CD4-positive, alpha-beta memory T cell (primary cell): ENCODE results near the gene CD200R1. TPM values are rescaled to one million over a fixed set of nuclear protein-coding genes. Genes with fewer than 3 reads are reported as not detected.

Experiments used
- CTCF ChIA-PET: fragments of 350-600 bp; sonication (Branson Sonifier 250); formaldehyde crosslinking; loops from one replicate; lab custom pipeline; 2021; ENCODE audit warnings: inconsistent platforms; ENCODE audit not compliant: partially characterized antibody; lab: Charles Lee
- POLR2A ChIA-PET: fragments of 350-600 bp; sonication (Branson Sonifier 250); formaldehyde crosslinking; loops from one replicate; lab custom pipeline; 2021; ENCODE audit not compliant: partially characterized antibody; lab: Charles Lee
- DNase-seq, 5 donors: peaks; one replicate each; pipeline versions ENCODE4 v3.0.0 to v3.0.0-alpha.2; 2020 to 2022; ENCODE audit warnings: mixed read lengths in 1 of 5
- H3K27ac ChIP-seq: one replicate; pipeline ENCODE4 v1.7.0; 2013; ENCODE audit warnings: low read depth, low read length
- H3K27me3 ChIP-seq: 2 replicates; pipeline ENCODE4 v1.7.0; 2013; ENCODE audit warnings: mild to moderate bottlenecking, low read length, moderate library complexity; ENCODE audit not compliant: insufficient read depth
- H3K36me3 ChIP-seq: 2 replicates; pipeline ENCODE4 v1.7.0; 2013; ENCODE audit warnings: mild to moderate bottlenecking, low read length, moderate library complexity; ENCODE audit not compliant: insufficient read depth
- H3K4me1 ChIP-seq: 2 replicates; pipeline ENCODE4 v1.7.0; 2013; ENCODE audit warnings: mild to moderate bottlenecking, low read length, moderate library complexity; ENCODE audit not compliant: insufficient read depth
- H3K4me3 ChIP-seq, 2 donors: one replicate each; pipeline ENCODE4 v1.7.0; 2013; ENCODE audit warnings: low read length in 2 of 2, mild to moderate bottlenecking in 1 of 2
- H3K9me3 ChIP-seq, 2 donors: one replicate each; pipeline ENCODE4 v1.7.0; 2013; ENCODE audit warnings: low read length in 2 of 2, control low read depth in 1 of 2; ENCODE audit not compliant: control insufficient read depth in 1 of 2
- H3K27ac Mint-ChIP-seq, 7 donors: one replicate each; pipeline ENCODE4 v1.8.0; 2020 to 2021; ENCODE audit warnings: mixed read lengths in 7 of 7, mild to moderate bottlenecking in 6 of 7, inconsistent platforms in 3 of 7, moderate library complexity in 3 of 7
- H3K27me3 Mint-ChIP-seq, 2 donors: one replicate each; pipeline ENCODE4 v1.8.0; 2020 to 2021; ENCODE audit warnings: mixed read lengths in 2 of 2
- H3K36me3 Mint-ChIP-seq, 2 donors: one replicate each; pipeline ENCODE4 v1.8.0; 2020 to 2021; ENCODE audit warnings: mixed read lengths in 2 of 2, inconsistent platforms in 1 of 2, mild to moderate bottlenecking in 1 of 2
- H3K4me1 Mint-ChIP-seq, 4 donors: one replicate each; pipeline ENCODE4 v1.8.0; 2020 to 2021; ENCODE audit warnings: mixed read lengths in 4 of 4, mild to moderate bottlenecking in 1 of 4
- H3K4me3 Mint-ChIP-seq, 8 donors: one replicate each; pipeline ENCODE4 v1.8.0; 2020 to 2021; ENCODE audit warnings: mixed read lengths in 8 of 8, mild to moderate bottlenecking in 7 of 8, moderate library complexity in 6 of 8, inconsistent platforms in 3 of 8
- H3K9me3 Mint-ChIP-seq, 8 donors: one replicate each; pipeline ENCODE4 v1.8.0; 2020 to 2021; ENCODE audit warnings: mixed read lengths in 8 of 8, mild to moderate bottlenecking in 5 of 8, inconsistent platforms in 3 of 8, moderate library complexity in 1 of 8
- intact Hi-C: fragments of 100-400 bp; cut with micrococcal nuclease; formaldehyde crosslinking; loops from one replicate; pipeline ENCODE4 v1.15.1; 2023
- polyA plus RNA-seq, 2 donors: library from polyadenylated mRNA; unstranded; fragments of 300-500 nt; fragmentation: Illumina TruSeq; gene quantifications; one replicate each; pipeline ENCODE4 v1.2.3, GENCODE V29; 2021
- total RNA-seq, 2 experiments: library from RNA; stranded (reverse); gene quantifications; one replicate each; pipeline ENCODE4 v1.2.3, GENCODE V29; 2021

CD200R1 gene, protein sequence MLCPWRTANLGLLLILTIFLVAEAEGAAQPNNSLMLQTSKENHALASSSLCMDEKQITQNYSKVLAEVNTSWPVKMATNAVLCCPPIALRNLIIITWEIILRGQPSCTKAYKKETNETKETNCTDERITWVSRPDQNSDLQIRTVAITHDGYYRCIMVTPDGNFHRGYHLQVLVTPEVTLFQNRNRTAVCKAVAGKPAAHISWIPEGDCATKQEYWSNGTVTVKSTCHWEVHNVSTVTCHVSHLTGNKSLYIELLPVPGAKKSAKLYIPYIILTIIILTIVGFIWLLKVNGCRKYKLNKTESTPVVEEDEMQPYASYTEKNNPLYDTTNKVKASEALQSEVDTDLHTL
- total RNA-seq (10 to 100 TPM; 29.2 to 30.1 TPM), polyA plus RNA-seq (10 to 100 TPM; 22.6 to 27.6 TPM)

DNA sequence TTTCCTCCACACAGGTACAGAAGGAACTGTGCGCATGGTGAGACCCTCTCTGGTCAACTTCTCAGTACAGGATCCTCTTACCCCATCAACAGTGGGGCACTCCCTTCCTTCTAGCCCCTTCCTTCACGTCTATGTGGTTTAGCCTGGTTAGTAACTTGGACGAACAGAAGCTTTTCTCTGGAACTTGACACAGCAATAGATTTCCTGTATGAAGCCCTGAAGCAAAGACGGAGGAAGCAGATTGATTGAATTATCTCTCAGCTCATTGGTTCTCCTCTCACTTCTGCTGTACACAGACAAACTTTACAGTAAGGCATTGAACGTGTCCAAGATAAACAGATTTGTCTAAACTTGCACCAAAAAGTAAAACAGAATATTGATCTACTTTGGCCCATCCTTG lies at the start of gene CD200R1:
TSS of gene CD200R1 (minus strand) at position 210 of the 400 bp plus-strand sequence. CDS start 246 bp downstream, outside the sequence.
- peaks cover 0 to 8% of the 10 kb centered on the region in 2 donors for H3K36me3 Mint-ChIP-seq
- peak within 1 kb of the TSS; percentile 65 for H3K27ac ChIP-seq
- peak in 3 of 5 donors; percentile 21 to 39 (median 37) for DNase-seq
- ChIA-PET POLR2A (interaction anchor here (0.8 to 4.5 kb wide), 16 partner anchors 9 to 240 kb away, joined by 3 to 25 read pairs (median 4); partner anchors contain the start of gene GTPBP8), CTCF (interaction anchor here (0.8 to 6.7 kb wide), 12 partner anchors 9 to 337 kb away, joined by 3 to 114 read pairs (median 4); partner anchors contain the start of genes CD200R1L and GTPBP8)
- H3K4me1 Mint-ChIP-seq = peaks cover 51 to 88% (median 65%) of the 10 kb centered on the region in 4 donors
- H3K4me1 ChIP-seq = peaks cover 61% of the 10 kb centered on the region
- H3K36me3 ChIP-seq = no peaks in the 10 kb centered on the region
- H3K27me3 ChIP-seq = no peaks in the 10 kb centered on the region
- peak within 1 kb of the TSS; percentile 88 to 98 (median 93) for H3K27ac Mint-ChIP-seq
- H3K27me3 Mint-ChIP-seq = no peaks in the 10 kb centered on the region
- H3K4me3 ChIP-seq = peak within 1 kb of the TSS; percentile 64 to 66
- intact Hi-C loops = loop anchor here (1.0 to 10.0 kb wide), 4 partner anchors 118 to 410 kb away; partner anchors contain the start of genes ATG3 and SLC35A5
- H3K9me3 ChIP-seq = no peaks in the 10 kb centered on the region
- H3K9me3 Mint-ChIP-seq = peaks cover 0 to 4% (median 0%) of the 10 kb centered on the region in 8 donors
- peak within 1 kb of the TSS; percentile 88 to 98 (median 94) for H3K4me3 Mint-ChIP-seq

DNA sequence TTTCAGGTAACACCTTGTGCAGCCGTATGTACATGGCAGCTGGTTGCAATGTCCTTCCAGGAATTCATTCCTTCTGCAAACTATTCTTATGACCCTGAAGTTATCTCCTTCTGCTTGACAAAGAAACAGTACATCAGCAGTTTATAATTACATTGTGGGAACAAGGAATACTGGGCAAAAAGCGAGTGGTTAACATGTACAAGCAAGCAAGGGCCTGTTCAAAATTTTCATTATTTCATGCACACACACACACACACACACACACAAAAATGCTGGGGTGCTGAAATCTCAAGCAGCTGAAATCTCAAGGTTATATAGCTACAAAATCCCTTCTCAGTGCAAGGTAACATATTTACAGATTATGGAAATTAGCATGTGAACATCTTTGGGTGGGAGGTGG lies 46.6 kb upstream of the CD200R1 start:
- ChIA-PET CTCF (interaction anchor here (0.7 to 4.5 kb wide), 2 partner anchors 14 to 21 kb away, joined by 4 to 23 read pairs; no protein-coding TSS in a partner anchor), POLR2A (interaction anchor here (1.4 kb wide), 1 partner anchor 30 kb away, joined by 5 read pairs; no protein-coding TSS in a partner anchor)
- Mint-ChIP-seq H3K4me3 (no peak overlapping the region), H3K4me1 (peaks cover 32 to 57% (median 45%) of the 10 kb centered on the region in 4 donors), H3K36me3 (peaks cover 6 to 24% of the 10 kb centered on the region in 2 donors), H3K27ac (peak overlapping the region in 4 of 7 donors; percentile 62 to 98 (median 76)), H3K27me3 (no peaks in the 10 kb centered on the region), H3K9me3 (no peaks in the 10 kb centered on the region)
- Histone ChIP-seq H3K9me3 (no peaks in the 10 kb centered on the region), H3K36me3 (no peaks in the 10 kb centered on the region), H3K27ac (no peak overlapping the region), H3K4me1 (peaks cover 33% of the 10 kb centered on the region), H3K4me3 (no peak overlapping the region), H3K27me3 (no peaks in the 10 kb centered on the region)
- DNase-seq = no peak
- intact Hi-C loops = no loop called here

DNA sequence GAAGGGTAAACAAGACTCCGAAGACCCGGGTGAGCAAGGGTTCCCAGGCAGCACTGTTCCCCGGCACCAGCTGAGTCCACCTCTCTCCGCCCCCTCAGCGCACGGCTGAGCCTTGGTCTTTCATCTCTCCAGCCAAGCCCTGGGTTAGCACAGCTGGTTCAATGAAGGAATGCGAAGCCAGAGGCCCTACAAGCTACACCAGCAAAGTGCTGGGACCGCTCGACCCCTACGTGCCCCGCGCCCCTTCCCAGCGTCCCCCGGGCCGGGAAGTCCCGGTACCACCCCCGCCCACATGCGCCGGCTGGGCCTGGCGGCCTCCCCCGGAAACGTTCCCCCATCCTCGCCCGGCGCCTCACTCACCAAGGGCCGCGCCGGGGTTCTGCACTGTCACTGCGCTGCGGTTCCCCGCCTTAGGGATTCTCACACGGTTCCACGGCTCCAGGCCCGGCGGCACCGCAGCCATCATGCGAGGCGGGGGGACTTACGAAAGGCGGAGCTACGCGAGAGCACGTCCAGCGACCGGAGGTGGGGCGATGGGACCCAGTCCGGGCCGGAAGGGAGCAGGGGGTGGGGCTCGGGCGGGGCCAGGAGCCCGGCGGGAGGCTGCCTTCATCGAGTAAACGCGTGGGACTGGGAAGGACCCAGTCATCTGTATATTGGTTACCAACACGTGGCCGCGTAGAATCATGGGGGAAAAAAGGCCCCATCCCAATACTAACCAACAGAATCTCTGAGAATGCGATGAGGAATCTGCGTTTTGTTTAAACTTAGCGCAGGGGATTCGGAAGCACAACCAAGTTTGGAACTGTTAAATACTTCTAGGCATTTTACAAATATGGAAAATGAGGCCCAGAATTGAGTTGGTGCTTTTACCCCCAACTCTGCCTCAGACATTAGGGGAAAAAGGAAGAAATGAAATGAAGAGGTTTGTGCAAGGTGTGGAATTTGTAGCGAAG lies 44.6 kb upstream of the CD200R1 start:
- intact Hi-C loops = loop anchor here (1.0 to 10.0 kb wide), 8 partner anchors 14 to 1035 kb away; partner anchors contain the start of genes ATG3, ATP6V1A, CCDC191 and GTPBP8
- H3K4me1 Mint-ChIP-seq = peaks cover 42 to 76% (median 61%) of the 10 kb centered on the region in 4 donors
- POLR2A ChIA-PET = interaction anchor here (0.6 to 2.7 kb wide), 20 partner anchors 10 to 728 kb away, joined by 3 to 47 read pairs (median 4); partner anchors contain the start of genes ATG3, ATP6V1A, CD200R1 and GTPBP8
- no peaks in the 10 kb centered on the region for H3K27me3 Mint-ChIP-seq
- H3K9me3 ChIP-seq = no peaks in the 10 kb centered on the region
- H3K4me3 ChIP-seq = peak overlapping the region; percentile 59 to 89
- DNase-seq = peak; percentile 76 to 89 (median 81)
- peaks cover 16% of the 10 kb centered on the region for H3K36me3 ChIP-seq
- CTCF ChIA-PET = interaction anchor here (0.7 to 4.5 kb wide), 11 partner anchors 8 to 377 kb away, joined by 3 to 23 read pairs (median 4); partner anchors contain the start of gene GTPBP8
- peak overlapping the region; percentile 89 for H3K27ac ChIP-seq
- H3K36me3 Mint-ChIP-seq = peaks cover 19 to 39% of the 10 kb centered on the region in 2 donors
- peak overlapping the region; percentile 92 to 97 (median 96) for H3K4me3 Mint-ChIP-seq
- H3K27ac Mint-ChIP-seq = peak overlapping the region; percentile 91 to 98 (median 95)
- H3K27me3 ChIP-seq = no peaks in the 10 kb centered on the region
- peaks cover 45% of the 10 kb centered on the region for H3K4me1 ChIP-seq
- H3K9me3 Mint-ChIP-seq = no peaks in the 10 kb centered on the region

DNA sequence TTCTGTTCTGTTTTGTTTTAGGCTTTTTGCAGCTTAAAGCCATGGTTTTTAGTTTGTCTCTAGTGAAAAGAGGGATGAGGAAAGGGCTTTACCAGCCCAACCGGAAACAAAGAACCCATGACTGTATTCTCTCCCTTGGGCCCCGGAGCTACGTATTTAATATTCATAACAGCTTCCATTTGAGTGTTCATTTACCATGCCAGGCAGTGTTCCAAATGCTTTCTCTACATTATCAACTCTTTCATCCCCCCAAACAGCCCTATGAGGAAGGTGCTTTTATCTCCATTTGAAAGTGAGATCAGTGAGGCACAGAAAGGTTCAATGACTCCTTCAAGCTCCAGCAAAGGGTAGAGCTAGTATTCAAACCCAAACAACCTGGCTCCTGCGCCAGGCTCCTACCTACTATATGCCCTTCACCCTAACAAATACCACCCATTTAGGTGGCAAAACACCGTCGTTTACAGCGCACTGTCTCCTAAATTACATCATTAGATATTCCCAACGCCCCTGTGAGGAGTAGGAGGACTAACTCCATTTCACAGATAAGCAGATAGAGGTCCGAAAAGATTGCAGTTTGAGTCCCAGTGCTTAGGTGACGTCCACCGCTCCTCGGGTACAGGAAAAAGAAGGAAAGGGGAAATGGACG lies 43.8 kb upstream of the CD200R1 start:
- ChIA-PET CTCF (interaction anchor here (1.0 to 4.5 kb wide), 10 partner anchors 9 to 376 kb away, joined by 3 to 23 read pairs (median 4); partner anchors contain the start of genes CD200R1 and GTPBP8), POLR2A (interaction anchor here (0.6 to 2.7 kb wide), 17 partner anchors 9 to 729 kb away, joined by 3 to 47 read pairs (median 4); partner anchors contain the start of genes ATG3, ATP6V1A, CD200R1 and GTPBP8)
- Mint-ChIP-seq H3K4me3 (peak overlapping the region; percentile 92 to 97 (median 96)), H3K4me1 (peaks cover 44 to 81% (median 63%) of the 10 kb centered on the region in 4 donors), H3K27ac (peak overlapping the region; percentile 91 to 98 (median 95)), H3K27me3 (no peaks in the 10 kb centered on the region), H3K9me3 (no peaks in the 10 kb centered on the region), H3K36me3 (peaks cover 18 to 46% of the 10 kb centered on the region in 2 donors)
- intact Hi-C loops = loop anchor here (1.0 to 10.0 kb wide), 8 partner anchors 13 to 1036 kb away; partner anchors contain the start of genes ATG3, ATP6V1A, CCDC191 and GTPBP8
- peak in 3 of 5 donors; percentile 12 to 24 (median 22) for DNase-seq
- Histone ChIP-seq H3K4me1 (peaks cover 49% of the 10 kb centered on the region), H3K36me3 (peaks cover 16% of the 10 kb centered on the region), H3K4me3 (peak overlapping the region; percentile 59 to 89), H3K27me3 (no peaks in the 10 kb centered on the region), H3K9me3 (no peaks in the 10 kb centered on the region), H3K27ac (peak overlapping the region; percentile 89)

DNA sequence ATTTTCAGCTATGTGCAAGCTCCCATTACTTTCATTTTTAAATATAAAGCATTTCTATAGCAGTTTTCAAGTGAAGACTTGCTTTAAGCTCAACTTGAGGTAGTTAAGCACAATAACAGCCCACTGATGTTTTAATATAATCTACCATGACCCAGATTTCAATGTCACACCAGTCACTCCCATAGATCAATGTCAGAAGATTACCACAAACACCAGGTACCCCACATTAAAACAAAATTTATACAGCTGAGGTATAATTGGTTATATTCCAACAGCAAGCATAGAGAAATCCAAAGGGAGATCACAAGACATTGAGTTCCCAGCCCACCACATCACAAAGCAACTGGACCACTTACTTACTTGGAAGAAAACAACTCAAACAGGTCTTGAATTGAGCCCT lies 38.7 kb upstream of the CD200R1 start:
- no peak overlapping the region for H3K27ac ChIP-seq

More for the DNA sequence above, 38.7 kb upstream of the CD200R1 start:
- Mint-ChIP-seq H3K27me3 (no peaks in the 10 kb centered on the region), H3K9me3 (no peaks in the 10 kb centered on the region), H3K4me1 (peaks cover 45 to 80% (median 63%) of the 10 kb centered on the region in 4 donors), H3K36me3 (peaks cover 49 to 80% of the 10 kb centered on the region in 2 donors), H3K4me3 (peak overlapping the region in 4 of 8 donors; percentile 9 to 67 (median 19)), H3K27ac (peak overlapping the region in 6 of 7 donors; percentile 17 to 86 (median 62))
- ChIA-PET CTCF (interaction anchor here (1.0 to 1.8 kb wide), 2 partner anchors 7 to 11 kb away, joined by 3 to 5 read pairs; no protein-coding TSS in a partner anchor), POLR2A (interaction anchor here (0.7 to 2.3 kb wide), 4 partner anchors 9 to 239 kb away, joined by 3 to 9 read pairs (median 4); no protein-coding TSS in a partner anchor)
- DNase-seq = no peak
- Histone ChIP-seq H3K9me3 (no peaks in the 10 kb centered on the region), H3K4me3 (no peak overlapping the region), H3K4me1 (peaks cover 39% of the 10 kb centered on the region), H3K27me3 (no peaks in the 10 kb centered on the region), H3K36me3 (peaks cover 34% of the 10 kb centered on the region)
- intact Hi-C loops = loop anchor here (10.0 kb wide), 2 partner anchors 449 to 1041 kb away; partner anchors contain the start of genes ATG3, CCDC191, QTRT2 and SLC35A5
